AG04450 (cell line): Measurements from ENCODE around the gene LEKR1. TPM values are rescaled to one million over a fixed set of nuclear protein-coding genes. Genes with fewer than 3 reads are reported as not detected.
"Not testable (repeated sequence)": the region's sequence is repeated elsewhere in the genome, so short reads cannot be mapped to it uniquely, and the experiment has no call there.

Experiments used
- CTCF ChIA-PET: fragments of 300-600, 350-600 bp; formaldehyde crosslinking; extraction: SDS; loops from one replicate; lab custom pipeline; 2022; ENCODE audit warnings: antibody characterized with exemption, inconsistent platforms; lab: Charles Lee
- POLR2A ChIA-PET: fragments of 350-600 bp; formaldehyde crosslinking; extraction: SDS; loops from one replicate; lab custom pipeline; 2021; ENCODE audit warnings: antibody characterized with exemption, inconsistent platforms; lab: Yijun Ruan, JAX
- DNase-seq: peaks from one replicate; pipeline ENCODE4 v3.0.0-alpha.2; 2011; ENCODE audit warnings: low read depth, low spot score
- H3K27ac ChIP-seq: one replicate; pipeline ENCODE4 v1.5.1; 2012; ENCODE audit warnings: low read depth, low read length, control low read depth
- H3K27me3 ChIP-seq: one replicate; pipeline ENCODE4 v1.6.0; 2012; ENCODE audit warnings: low read length; ENCODE audit not compliant: control insufficient read depth, insufficient read depth
- H3K4me3 ChIP-seq: 2 replicates; pipeline ENCODE4 v1.5.1; 2011; ENCODE audit warnings: mild to moderate bottlenecking, low read depth, low read length, control low read depth
- H3K9me3 ChIP-seq: 2 replicates; pipeline ENCODE4 v1.5.1; 2012; ENCODE audit warnings: low read length; ENCODE audit not compliant: control insufficient read depth, insufficient read depth
- CTCF ChIP-seq: IDR thresholded peaks from 2 replicates; pipeline ENCODE4 v1.5.1; 2011; ENCODE audit warnings: low read depth, low read length, control low read depth, inconsistent platforms
- polyA plus RNA-seq: library from polyadenylated mRNA; depleted of rRNA; stranded (reverse); fragments of >200 nt; gene quantifications from 2 replicates; pipeline ENCODE4 v1.2.3, GENCODE V29; 2011

Gene LEKR1
- polyA plus RNA-seq, 1 experiment, result 0.26 TPM

- no peak for TF ChIP-seq CTCF
- DNase-seq, result no peak
- Histone ChIP-seq H3K9me3 (peaks cover 4% of the 10 kb centered on the region; the same call in 1 of the 2 replicates), H3K4me3 (no peak overlapping the region), H3K27me3 (no peaks in the 10 kb centered on the region), H3K27ac (no peak overlapping the region)
- POLR2A ChIA-PET, result no interaction called here
- CTCF ChIA-PET, result interaction anchor here (1.1 to 2.7 kb wide), 2 partner anchors 261 to 317 kb away, joined by 3 to 8 read pairs; no protein-coding TSS in a partner anchor
Observed at GRCh38 chr3:156820692-156821080, 5.5 kb upstream of the LEKR1 start.

GRCh38 chr3:156822626-156823260 is 3.4 kb upstream of the LEKR1 start:
- H3K27me3 ChIP-seq, H3K4me3 ChIP-seq, H3K27ac ChIP-seq, CTCF ChIA-PET, DNase-seq, POLR2A ChIA-PET, H3K9me3 ChIP-seq: not testable (repeated sequence)

GRCh38 chr3:156825795-156826143 is 384 bp upstream of the LEKR1 start:
- POLR2A ChIA-PET, result no interaction called here
- no peak for DNase-seq

GRCh38 chr3:156826896-156827882 is 1.0 kb downstream of the LEKR1 start:
- H3K27me3 ChIP-seq, result no peaks in the 10 kb centered on the region
- H3K4me3 ChIP-seq, result peak overlapping the region; percentile 72
- peak overlapping the region; percentile 93 for H3K27ac ChIP-seq
- H3K9me3 ChIP-seq, result peaks cover 4% of the 10 kb centered on the region; the same call in 1 of the 2 replicates
- POLR2A ChIA-PET, result no interaction called here
- no peak for TF ChIP-seq CTCF
- CTCF ChIA-PET, result interaction anchor here (0.5 kb wide), 1 partner anchor 291 kb away, joined by 3 read pairs; no protein-coding TSS in a partner anchor
- no peak for DNase-seq

More at GRCh38 chr3:156825795-156826143, 384 bp upstream of the LEKR1 start:
- CTCF ChIA-PET, result no interaction called here
- peaks cover 4% of the 10 kb centered on the region; the same call in 1 of the 2 replicates for H3K9me3 ChIP-seq
- peak overlapping the region; percentile 93 for H3K27ac ChIP-seq
- H3K4me3 ChIP-seq, result peak overlapping the region; percentile 72
- TF ChIP-seq CTCF, result no peak
- no peaks in the 10 kb centered on the region for H3K27me3 ChIP-seq

GRCh38 chr3:156831006-156831405 is 4.9 kb downstream of the LEKR1 start:
- Histone ChIP-seq H3K4me3 (no peak overlapping the region), H3K27ac (no peak overlapping the region), H3K27me3 (no peaks in the 10 kb centered on the region), H3K9me3 (no peaks in the 10 kb centered on the region)
- DNase-seq, result no peak
- CTCF ChIA-PET, result no interaction called here
- POLR2A ChIA-PET, result no interaction called here
- TF ChIP-seq CTCF, result no peak
